Duodenal mucosa (tissue), 2 donors: ENCODE data around the gene KLF13.

Source experiments
- H3K27ac ChIP-seq: one replicate; pipeline ENCODE4 v1.7.0; 2013; ENCODE audit warnings: low read depth, low read length
- H3K27me3 ChIP-seq, 2 donors: one replicate each; pipeline ENCODE4 v1.7.0; 2013; ENCODE audit warnings: low read length in 2 of 2, control low read depth in 1 of 2; ENCODE audit not compliant: insufficient read depth in 2 of 2, control insufficient read depth in 1 of 2
- H3K36me3 ChIP-seq, 2 donors: one replicate each; pipeline ENCODE4 v1.7.0; 2013; ENCODE audit warnings: low read length in 2 of 2, control low read depth in 1 of 2; ENCODE audit not compliant: insufficient read depth in 2 of 2, control insufficient read depth in 1 of 2
- H3K4me1 ChIP-seq, 2 donors: one replicate each; pipeline ENCODE4 v1.7.0; 2013; ENCODE audit warnings: low read length in 2 of 2, control low read depth in 1 of 2; ENCODE audit not compliant: insufficient read depth in 2 of 2, control insufficient read depth in 1 of 2
- H3K4me3 ChIP-seq, 2 donors: one replicate each; pipeline ENCODE4 v1.7.0; 2013; ENCODE audit warnings: low read length in 2 of 2, low read depth in 1 of 2
- H3K9ac ChIP-seq, 2 donors: one replicate each; pipeline ENCODE4 v1.7.0; 2013; ENCODE audit warnings: low read length in 2 of 2, low read depth in 1 of 2
- H3K9me3 ChIP-seq, 2 donors: one replicate each; pipeline ENCODE4 v1.7.0; 2013; ENCODE audit warnings: low read length in 2 of 2, control low read depth in 1 of 2; ENCODE audit not compliant: control insufficient read depth in 1 of 2

KLF13 gene

GRCh38 chr15:31326875-31327668 lies 437 bp downstream of the KLF13 start:
- Histone ChIP-seq H3K9ac (peak overlapping the region; percentile 62 to 79), H3K27ac (peak overlapping the region; percentile 97), H3K36me3 (peaks cover 0 to 3% of the 10 kb centered on the region in 2 donors), H3K4me1 (peaks cover 43 to 47% of the 10 kb centered on the region in 2 donors), H3K9me3 (no peaks in the 10 kb centered on the region), H3K4me3 (peak overlapping the region; percentile 59 to 71), H3K27me3 (no peaks in the 10 kb centered on the region)

- Histone ChIP-seq H3K4me1 (peaks cover 48 to 51% of the 10 kb centered on the region in 2 donors), H3K36me3 (peaks cover 0 to 3% of the 10 kb centered on the region in 2 donors), H3K4me3 (peak overlapping the region; percentile 82 to 91), H3K27ac (peak overlapping the region; percentile 97), H3K9ac (peak overlapping the region; percentile 70 to 93), H3K9me3 (no peaks in the 10 kb centered on the region), H3K27me3 (no peaks in the 10 kb centered on the region)
Observed at GRCh38 chr15:31327669-31328427, 1.2 kb downstream of the KLF13 start.

GRCh38 chr15:31328428-31328968 lies 1.9 kb downstream of the KLF13 start:
- Histone ChIP-seq H3K4me1 (peaks cover 50 to 55% of the 10 kb centered on the region in 2 donors), H3K9me3 (no peaks in the 10 kb centered on the region), H3K4me3 (peak overlapping the region; percentile 82 to 91), H3K27me3 (no peaks in the 10 kb centered on the region), H3K9ac (peak overlapping the region; percentile 64 to 93), H3K27ac (peak overlapping the region; percentile 97), H3K36me3 (peaks cover 0 to 3% of the 10 kb centered on the region in 2 donors)

GRCh38 chr15:31328969-31329639 lies 2.5 kb downstream of the KLF13 start:
- Histone ChIP-seq H3K9me3 (no peaks in the 10 kb centered on the region), H3K4me3 (peak overlapping the region; percentile 82 to 91), H3K36me3 (peaks cover 0 to 3% of the 10 kb centered on the region in 2 donors), H3K9ac (peak overlapping the region; percentile 81 to 93), H3K27ac (peak overlapping the region; percentile 97), H3K27me3 (no peaks in the 10 kb centered on the region), H3K4me1 (peaks cover 56 to 59% of the 10 kb centered on the region in 2 donors)

GRCh38 chr15:31329640-31330010 lies 3.0 kb downstream of the KLF13 start:
- Histone ChIP-seq H3K9me3 (no peaks in the 10 kb centered on the region), H3K36me3 (peaks cover 0 to 3% of the 10 kb centered on the region in 2 donors), H3K9ac (peak overlapping the region; percentile 81 to 93), H3K4me3 (peak overlapping the region; percentile 82 to 91), H3K4me1 (peaks cover 54 to 58% of the 10 kb centered on the region in 2 donors), H3K27me3 (no peaks in the 10 kb centered on the region), H3K27ac (peak overlapping the region; percentile 97)

- Histone ChIP-seq H3K9me3 (no peaks in the 10 kb centered on the region), H3K9ac (peak overlapping the region; percentile 81 to 93), H3K36me3 (peaks cover 0 to 3% of the 10 kb centered on the region in 2 donors), H3K27ac (no peak overlapping the region), H3K4me1 (peaks cover 53 to 58% of the 10 kb centered on the region in 2 donors), H3K27me3 (no peaks in the 10 kb centered on the region), H3K4me3 (peak overlapping the region; percentile 82 to 91)
Observed at GRCh38 chr15:31330111-31330785, 3.6 kb downstream of the KLF13 start.

GRCh38 chr15:31330836-31331235 lies 4.2 kb downstream of the KLF13 start:
- H3K9ac ChIP-seq: peak overlapping the region in 1 of 2 donors; percentile 81

GRCh38 chr15:31331389-31331788 lies 4.8 kb downstream of the KLF13 start:
- peak overlapping the region in 1 of 2 donors; percentile 14 for H3K4me3 ChIP-seq
- H3K9me3 ChIP-seq: no peaks in the 10 kb centered on the region
- no peaks in the 10 kb centered on the region for H3K27me3 ChIP-seq
- H3K36me3 ChIP-seq: peaks cover 0 to 3% of the 10 kb centered on the region in 2 donors
- peaks cover 62 to 67% of the 10 kb centered on the region in 2 donors for H3K4me1 ChIP-seq
- no peak overlapping the region for H3K27ac ChIP-seq
- H3K9ac ChIP-seq: no peak overlapping the region

More at GRCh38 chr15:31330836-31331235, 4.2 kb downstream of the KLF13 start:
- Histone ChIP-seq H3K36me3 (peaks cover 0 to 3% of the 10 kb centered on the region in 2 donors), H3K4me3 (peak overlapping the region; percentile 22 to 91), H3K9me3 (no peaks in the 10 kb centered on the region), H3K4me1 (peaks cover 57 to 62% of the 10 kb centered on the region in 2 donors), H3K27ac (no peak overlapping the region), H3K27me3 (no peaks in the 10 kb centered on the region)

- H3K4me3 ChIP-seq: peak overlapping the region in 1 of 2 donors; percentile 14
- peaks cover 70 to 75% of the 10 kb centered on the region in 2 donors for H3K4me1 ChIP-seq
- H3K9me3 ChIP-seq: no peaks in the 10 kb centered on the region
- H3K36me3 ChIP-seq: peaks cover 0 to 3% of the 10 kb centered on the region in 2 donors
- no peaks in the 10 kb centered on the region for H3K27me3 ChIP-seq
- H3K27ac ChIP-seq: no peak overlapping the region
- no peak overlapping the region for H3K9ac ChIP-seq
Observed at GRCh38 chr15:31332020-31332680, 5.5 kb downstream of the KLF13 start.
